GM12878 (cell line): ENCODE measurements around the gene GOLGA7B. TPM values are rescaled to one million over a fixed set of nuclear protein-coding genes. Genes with fewer than 3 reads are reported as not detected.

Experiments
- ATAC-seq: fragments of 200-7000 bp; cut with Tn5 transposase; 3 replicates; pipeline ENCODE4 v1.9.1; 2020; ENCODE audit warnings: mild to moderate bottlenecking, moderate library complexity
- BruUV-seq: library from RNA; stranded (reverse); fragments of 400-500 nt; replicated peaks from 2 replicates; lab custom pipeline; 2021; lab: Mats Ljungman, UMichigan
- CTCF ChIA-PET: fragments of 300-600 bp; sonication (Branson Sonifier 250); formaldehyde crosslinking; extraction: SDS; loops from one replicate; lab custom pipeline; 2021; ENCODE audit warnings: inconsistent platforms; lab: Yijun Ruan, JAX
- POLR2A ChIA-PET: fragments of 350-600 bp; formaldehyde crosslinking; extraction: SDS; loops from one replicate; lab custom pipeline; 2021; ENCODE audit warnings: inconsistent platforms; lab: Charles Lee
- RAD21 ChIA-PET: fragments of 300-600 bp; sonication (Branson Sonifier 250); formaldehyde crosslinking; loops from one replicate; lab custom pipeline; 2023; ENCODE audit warnings: antibody characterized with exemption; ENCODE audit not compliant: unreplicated experiment; lab: Charles Lee
- SMC1A ChIA-PET: fragments of 300-600 bp; sonication (Branson Sonifier 250); formaldehyde crosslinking; loops from one replicate; lab custom pipeline; 2023; ENCODE audit not compliant: unreplicated experiment, uncharacterized antibody; lab: Charles Lee
- DNase-seq: peaks from one replicate; pipeline ENCODE4 v3.0.0-alpha.2; 2011; ENCODE audit warnings: low read depth, low spot score
- FAIRE-seq: peaks from 3 replicates; lab custom pipeline; 2011; peaks lifted over from hg19 to GRCh38; lab: Jason Lieb, UNC
- H2AFZ ChIP-seq: 2 replicates; pipeline ENCODE4 v1.6.0; 2011; ENCODE audit warnings: low read depth, low read length, control low read depth; ENCODE audit not compliant: control insufficient read depth
- H3K27ac ChIP-seq: 2 replicates; pipeline ENCODE4 v1.5.1; 2011; ENCODE audit warnings: control low read depth; ENCODE audit not compliant: control insufficient read depth, insufficient read depth
- H3K27me3 ChIP-seq, 2 experiments: replicated peaks in 1 of 2; 2 replicates each; pipeline versions ENCODE4 v1.6.0 to v1.6.1; 2011; ENCODE audit warnings: low read length in 1 of 2; ENCODE audit not compliant: control insufficient read depth in 2 of 2, insufficient read depth in 2 of 2
- H3K36me3 ChIP-seq, 2 experiments: 2 replicates each; pipeline ENCODE4 v1.5.1; 2011; ENCODE audit warnings: low read length in 1 of 2; ENCODE audit not compliant: control insufficient read depth in 2 of 2, insufficient read depth in 2 of 2
- H3K4me1 ChIP-seq: 2 replicates; pipeline ENCODE4 v1.6.1; 2011; ENCODE audit warnings: mild to moderate bottlenecking, low read length, moderate library complexity, mixed read lengths; ENCODE audit not compliant: control insufficient read depth, insufficient read depth
- H3K4me2 ChIP-seq: 2 replicates; pipeline ENCODE4 v1.6.0; 2011; ENCODE audit warnings: control low read depth; ENCODE audit not compliant: control insufficient read depth, insufficient read depth
- H3K4me3 ChIP-seq: fragments of 200-600 bp; sonication (generic); 2 replicates; pipeline ENCODE4 v1.5.1; 2016
- H3K79me2 ChIP-seq: 2 replicates; pipeline ENCODE4 v1.6.0; 2011; ENCODE audit warnings: low read length; ENCODE audit not compliant: control insufficient read depth, insufficient read depth
- H3K9ac ChIP-seq: 2 replicates; pipeline ENCODE4 v1.8.0; 2011; ENCODE audit warnings: low read length, control low read depth, mixed read lengths; ENCODE audit not compliant: control insufficient read depth, insufficient read depth
- H3K9me3 ChIP-seq: replicated peaks from 3 replicates; pipeline ENCODE4 v1.5.1; 2011; ENCODE audit warnings: mild to moderate bottlenecking, low read length; ENCODE audit not compliant: control insufficient read depth, insufficient read depth
- H4K20me1 ChIP-seq: 2 replicates; pipeline ENCODE4 v1.6.0; 2011; ENCODE audit not compliant: control insufficient read depth, insufficient read depth
- ASH2L ChIP-seq: fragments of 300-600, 200-600 bp; sonication (generic); IDR thresholded peaks from 2 replicates; pipeline ENCODE4 v1.6.1; 2017; ENCODE audit warnings: low read depth, mild to moderate bottlenecking, borderline replicate concordance
- ATF3 ChIP-seq: IDR thresholded peaks from 2 replicates; pipeline ENCODE4 v1.6.1; 2011; ENCODE audit warnings: low read depth, mild to moderate bottlenecking, low read length, moderate library complexity, borderline replicate concordance; ENCODE audit errors: extremely low read depth
- ATF7 ChIP-seq: fragments of 450-650 bp; IDR thresholded peaks from 2 replicates; pipeline ENCODE4 v1.6.1; 2016; ENCODE audit warnings: low read depth, mild to moderate bottlenecking
- FOS ChIP-seq: IDR thresholded peaks from 3 replicates; pipeline ENCODE4 v1.6.1; 2011; ENCODE audit warnings: borderline replicate concordance; ENCODE audit not compliant: insufficient read length; ENCODE audit errors: extremely low read depth
- JUNB ChIP-seq: IDR thresholded peaks from 2 replicates; pipeline ENCODE4 v1.6.1; 2016; ENCODE audit warnings: antibody characterized with exemption, mild to moderate bottlenecking
- NFYA ChIP-seq: IDR thresholded peaks from 2 replicates; pipeline ENCODE4 v1.6.1; 2011; ENCODE audit warnings: low read depth, mild to moderate bottlenecking, low read length, improper control_type of control experiment, borderline replicate concordance
- NRF1 ChIP-seq: conservative IDR thresholded peaks from 2 replicates; pipeline ENCODE4 v1.6.1; 2011; ENCODE audit warnings: mild to moderate bottlenecking, low read depth, low read length, improper control_type of control experiment
- SIX5 ChIP-seq: IDR thresholded peaks from 2 replicates; pipeline ENCODE4 v1.6.1; 2011; ENCODE audit warnings: mild to moderate bottlenecking, low read depth, low read length, moderate library complexity; ENCODE audit not compliant: severe bottlenecking
- SREBF1 ChIP-seq: IDR thresholded peaks from 2 replicates; pipeline ENCODE4 v1.6.1; 2012; ENCODE audit warnings: mild to moderate bottlenecking, low read length
- SREBF2 ChIP-seq: IDR thresholded peaks from 2 replicates; pipeline ENCODE4 v1.6.1; 2012; ENCODE audit warnings: mild to moderate bottlenecking, low read length
- SUPT20H ChIP-seq: IDR thresholded peaks from 2 replicates; pipeline ENCODE4 v1.6.1; 2011; ENCODE audit warnings: low read depth, mild to moderate bottlenecking, low read length, moderate library complexity, borderline replicate concordance; ENCODE audit not compliant: control insufficient read depth
- ZSCAN29 ChIP-seq: fragments of 450-650 bp; IDR thresholded peaks from 2 replicates; pipeline ENCODE4 v1.6.1; 2017; ENCODE audit warnings: mild to moderate bottlenecking, moderate library complexity
- WGBS: methylation state at CpG from one replicate; pipeline ENCODE4 v1.1.6; 2016; ENCODE audit warnings: low lambda C conversion rate; ENCODE audit not compliant: insufficient replicate concordance, insufficient coverage; ENCODE audit errors: missing lambda C conversion rate; 5-methylcytosine and 5-hydroxymethylcytosine counted together
- in situ Hi-C: fragments of 300-500 bp; cut with MboI; formaldehyde crosslinking; loops from 9 replicates; pipeline ENCODE4 v1.14.3; 2018; ENCODE audit warnings: mixed read lengths
- intact Hi-C: fragments of 100-400 bp; cut with micrococcal nuclease; formaldehyde crosslinking; loops from one replicate; pipeline ENCODE4 v1.14.2; 2022; ENCODE audit not compliant: unreplicated experiment
- polyA plus RNA-seq, 11 experiments: library from polyadenylated mRNA; depleted of rRNA in 4 of 11; unstranded in 6 of 11; stranded (reverse) in 5 of 11; fragments of >200 nt; fragmentation: Nextera tagmentation in 4 of 11; fragmentation: Illumina TruSeq in 1 of 11; extraction: Ambion mirVana in 4 of 11; extraction: Trizol in 1 of 11; gene quantifications; 1 replicate in 1 of 11; 2 replicates in 10 of 11; pipeline versions ENCODE4 v1.2.1 to v1.2.3, GENCODE V29; 2011 to 2016; ENCODE audit warnings: inconsistent platforms in 2 of 11, missing spikeins in 2 of 11, low read depth in 1 of 11
- total RNA-seq, 4 experiments: library from RNA; depleted of rRNA in 3 of 4; stranded (reverse); fragments of >200 nt in 3 of 4; fragmentation: Illumina TruSeq in 1 of 4; extraction: Trizol in 1 of 4; gene quantifications; 2 replicates each; pipeline versions ENCODE4 v1.2.1 to v1.2.3, GENCODE V29; 2013 to 2021
- TF ChIP-seq, protein P1 (sequence below): fragments of 450-650 bp; IDR thresholded peaks from 2 replicates; pipeline ENCODE4 v1.6.1; 2016; ENCODE audit warnings: mild to moderate bottlenecking

Gene GOLGA7B
- total and polyA plus RNA-seq, 10 of the 15 experiments (the other 5 are each of a cell fraction or from before 2014, with no cell fraction given) = 0.01 to 0.02 (median 0.01) TPM; not detected in 7

GRCh38 chr10:97854743-97855142 is 5.1 kb downstream of the GOLGA7B start:
- no TSS peak for BruUV-seq
- TF ChIP-seq SREBF1 (no peak), SREBF2 (no peak), NRF1 (no peak), ATF7 (no peak), ZSCAN29 (no peak), SUPT20H (no peak), SIX5 (no peak)
- ChIA-PET POLR2A (no interaction called here), CTCF (no interaction called here), RAD21 (no interaction called here), SMC1A (interaction anchor here (0.7 kb wide), 1 partner anchor 9 kb away, joined by 3 read pairs; no protein-coding TSS in a partner anchor)
- Histone ChIP-seq H3K79me2 (no peaks in the 10 kb centered on the region), H3K9me3 (no peaks in the 10 kb centered on the region), H3K4me2 (no peak overlapping the region), H3K36me3 (no peaks in the 10 kb centered on the region), H3K4me3 (no peak overlapping the region), H3K27ac (no peak overlapping the region), H3K9ac (no peak overlapping the region), H3K27me3 (peaks cover 1 to 6% of the 10 kb centered on the region in 2 experiments; a peak in 3 of 4 replicates), H4K20me1 (no peaks in the 10 kb centered on the region), H3K4me1 (no peaks in the 10 kb centered on the region), H2AFZ (no peak overlapping the region)
- FAIRE-seq = no peak
- intact Hi-C loops (no loop called here), in situ Hi-C loops (no loop called here)
- no peak for DNase-seq
- no peak for ATAC-seq
- WGBS = 43% methylated on average over 3 of the region's 3 CpGs

DNA sequence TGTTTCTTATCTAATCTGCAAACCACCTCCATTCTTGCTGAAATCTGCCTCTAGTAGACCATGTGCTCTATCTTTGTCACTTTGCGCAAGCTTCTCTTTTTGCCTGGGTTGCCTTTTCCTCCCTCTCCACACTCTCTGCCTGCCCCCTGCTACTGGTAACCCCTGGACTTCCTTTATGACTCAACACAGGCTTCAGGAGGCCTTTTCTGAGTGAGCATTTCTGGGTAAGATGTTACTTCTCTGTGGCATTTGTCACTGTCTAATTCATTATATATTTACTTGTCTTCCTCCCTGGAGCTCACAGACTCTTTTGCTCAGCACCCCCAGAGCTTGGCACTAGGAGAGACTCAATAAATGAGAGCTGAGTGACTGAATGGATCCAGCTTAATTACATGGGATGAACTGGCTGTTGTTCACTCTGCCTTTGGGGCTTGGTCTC is 8.4 kb downstream of the GOLGA7B start:
- Histone ChIP-seq H3K27ac (no peak overlapping the region), H4K20me1 (no peaks in the 10 kb centered on the region), H3K4me2 (no peak overlapping the region), H3K4me1 (no peaks in the 10 kb centered on the region), H3K27me3 (peaks cover 0 to 6% of the 10 kb centered on the region in 2 experiments), H3K36me3 (no peaks in the 10 kb centered on the region), H3K4me3 (no peak overlapping the region), H3K9me3 (no peaks in the 10 kb centered on the region), H3K79me2 (no peaks in the 10 kb centered on the region), H2AFZ (no peak overlapping the region), H3K9ac (no peak overlapping the region)
- DNase-seq (no peak), ATAC-seq (peak; percentile 50), FAIRE-seq (peak; percentile 49)
- BruUV-seq = no TSS peak
- intact Hi-C loops = no loop called here
- CTCF ChIA-PET = no interaction called here
- in situ Hi-C loops = no loop called here
- SMC1A ChIA-PET = interaction anchor here (1.6 kb wide), 1 partner anchor 10 kb away, joined by 4 read pairs; no protein-coding TSS in a partner anchor
- WGBS = 9% methylated on average over 1 of the region's 1 CpG
- POLR2A ChIA-PET = no interaction called here
- RAD21 ChIA-PET = no interaction called here
- TF ChIP-seq, protein P1, sequence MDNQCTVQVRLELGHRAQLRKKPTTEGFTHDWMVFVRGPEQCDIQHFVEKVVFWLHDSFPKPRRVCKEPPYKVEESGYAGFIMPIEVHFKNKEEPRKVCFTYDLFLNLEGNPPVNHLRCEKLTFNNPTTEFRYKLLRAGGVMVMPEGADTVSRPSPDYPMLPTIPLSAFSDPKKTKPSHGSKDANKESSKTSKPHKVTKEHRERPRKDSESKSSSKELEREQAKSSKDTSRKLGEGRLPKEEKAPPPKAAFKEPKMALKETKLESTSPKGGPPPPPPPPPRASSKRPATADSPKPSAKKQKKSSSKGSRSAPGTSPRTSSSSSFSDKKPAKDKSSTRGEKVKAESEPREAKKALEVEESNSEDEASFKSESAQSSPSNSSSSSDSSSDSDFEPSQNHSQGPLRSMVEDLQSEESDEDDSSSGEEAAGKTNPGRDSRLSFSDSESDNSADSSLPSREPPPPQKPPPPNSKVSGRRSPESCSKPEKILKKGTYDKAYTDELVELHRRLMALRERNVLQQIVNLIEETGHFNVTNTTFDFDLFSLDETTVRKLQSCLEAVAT = no peak
- TF ChIP-seq ASH2L = no peak
- TF ChIP-seq JUNB = 0 out of 2 replicates have a peak, but pooled peaks have one; percentile 15
- TF ChIP-seq FOS = no peak
- TF ChIP-seq NFYA = no peak
- TF ChIP-seq ATF3 = no peak
